ENCODE results near the gene KCNF1. TPM values are rescaled to one million over a fixed set of nuclear protein-coding genes. Genes with fewer than 3 reads are reported as not detected.
A peak's percentile ranks its signal among the peaks of the same experiment; 100 is the strongest.

The KCNF1 gene
- total RNA-seq, 1 experiment from 2014 or later, result 3.2 TPM

- no peaks in the 10 kb centered on the region for H3K79me2 ChIP-seq (ENCODE audit: insufficient read depth, low read length)
- peaks cover 0 to 3% of the 10 kb centered on the region in 2 experiments; a peak in 1 of 5 replicates for H3K9me3 Mint-ChIP-seq
- peaks cover 3% of the 10 kb centered on the region for H4K20me1 ChIP-seq (ENCODE audit: control insufficient read depth, insufficient read depth, insufficient read length)
- no peak overlapping the region for H3K4me3 Mint-ChIP-seq
- H4K5ac ChIP-seq (ENCODE audit: insufficient read length, low read depth, low read length), result no peak overlapping the region
- H3K27me3 ChIP-seq (ENCODE audit: insufficient read depth, low read length), result no peaks in the 10 kb centered on the region; the same call in 1 of the 2 replicates
- H2AK5ac ChIP-seq (ENCODE audit: insufficient read length, low read length), result no peak overlapping the region
- no peak overlapping the region for H3K56ac ChIP-seq (ENCODE audit: insufficient read length, low read depth, low read length)
- no peaks in the 10 kb centered on the region; the same call in 1 of the 2 replicates for H3K27me3 Mint-ChIP-seq (ENCODE audit: low read depth)
- H2BK15ac ChIP-seq (ENCODE audit: low read depth, low read length), result no peak overlapping the region
- H3K36me3 Mint-ChIP-seq (ENCODE audit: insufficient read depth in 1 of 3, low read depth in 3 of 3), result no peaks in the 10 kb centered on the region; a peak in 1 of 7 replicates
- no peak for DNase-seq
- no peak overlapping the region; the same call in 1 of the 2 replicates for H3K14ac ChIP-seq (ENCODE audit: insufficient read depth, low read length)
- no peak overlapping the region for H4K91ac ChIP-seq (ENCODE audit: insufficient read length, low read depth, low read length)
- peak; percentile 47; the same call in 2 of the 3 replicates for TF ChIP-seq CTCF (conservative IDR thresholded peaks at IDR 0.05)
- H3K9ac ChIP-seq (ENCODE audit: extremely low read depth, insufficient read length, low read length), result no peak overlapping the region
- no peak overlapping the region for H2BK5ac ChIP-seq (ENCODE audit: insufficient read length, low read length)
- no peak overlapping the region for H3K23ac ChIP-seq (ENCODE audit: insufficient read length, low read depth, low read length)
- peak overlapping the region in 1 of 3 experiments; percentile 28; a peak in 1 of 7 replicates for H3K27ac Mint-ChIP-seq
- no CpG with 5 or more reads among the region's 22 CpGs for WGBS (ENCODE audit: extremely low coverage, insufficient read length, low lambda C conversion rate)
- H3K18ac ChIP-seq (ENCODE audit: insufficient read length, low read depth, low read length), result no peak overlapping the region
- H2BK12ac ChIP-seq (ENCODE audit: insufficient read length, low read depth, low read length), result no peak overlapping the region
- peaks cover 13% of the 10 kb centered on the region; the same call in 1 of the 2 replicates for H3K4me1 ChIP-seq (ENCODE audit: insufficient read depth, low read length)
- no peaks in the 10 kb centered on the region for H3K23me2 ChIP-seq (ENCODE audit: insufficient read length, low read depth, low read length, poor library complexity, severe bottlenecking)
- H3T11ph ChIP-seq (ENCODE audit: low read length), result no peak overlapping the region
- H3K79me1 ChIP-seq (ENCODE audit: insufficient read depth, low read depth, low read length, poor library complexity, severe bottlenecking), result no peaks in the 10 kb centered on the region
- H2BK20ac ChIP-seq (ENCODE audit: low read depth, low read length, poor library complexity, severe bottlenecking), result no peak overlapping the region
- peaks cover 31 to 42% of the 10 kb centered on the region in 2 experiments for H3K4me1 Mint-ChIP-seq
- no peak overlapping the region for H4K8ac ChIP-seq (replicated peaks; ENCODE audit: insufficient read length, low read depth, low read length)
- H3K4me2 ChIP-seq (ENCODE audit: insufficient read depth, insufficient read length, low read length), result no peak overlapping the region
- H3K4ac ChIP-seq (ENCODE audit: low read depth, low read length), result no peak overlapping the region
- H2BK120ac ChIP-seq (ENCODE audit: low read depth, low read length, poor library complexity, severe bottlenecking), result no peak overlapping the region
- no peak overlapping the region for H3K27ac ChIP-seq (ENCODE audit: insufficient read length, low read depth, low read length)
- H3K9me3 ChIP-seq (ENCODE audit: control insufficient read depth, low read depth, low read length), result no peaks in the 10 kb centered on the region
- no peak overlapping the region for H2AFZ ChIP-seq (ENCODE audit: low read length)
These were observed 31.8 kb upstream of the KCNF1 start for GRCh38 chr2:10879624-10880585.

Measured in H9 (cell line).